Effector memory CD8-positive, alpha-beta T cell (primary cell): ENCODE results near the gene PDE10A.
"Not testable (repeated sequence)": the region's sequence is repeated elsewhere in the genome, so short reads cannot be mapped to it uniquely, and the experiment has no call there.

Source experiments
- ATAC-seq: fragments of 150-1000 bp; cut with Tn5 transposase; replicated peaks from 2 replicates; pipeline ENCODE4 v1.10.0; 2021; ENCODE audit warnings: mild to moderate bottlenecking, moderate library complexity
- DNase-seq, 3 experiments: peaks; one replicate each; pipeline ENCODE4 v3.0.0; 2021
- H3K27ac Mint-ChIP-seq, 2 donors: one replicate each; pipeline ENCODE4 v1.8.0; 2022; ENCODE audit warnings: mild to moderate bottlenecking in 2 of 2, mixed read lengths in 2 of 2, moderate library complexity in 2 of 2
- H3K27me3 Mint-ChIP-seq, 2 donors: one replicate each; pipeline ENCODE4 v1.8.0; 2022; ENCODE audit warnings: mixed read lengths in 2 of 2
- H3K36me3 Mint-ChIP-seq: one replicate; pipeline ENCODE4 v1.8.0; 2022; ENCODE audit warnings: mild to moderate bottlenecking, moderate library complexity, mixed read lengths; ENCODE audit not compliant: insufficient read depth
- H3K4me1 Mint-ChIP-seq, 2 donors: one replicate each; pipeline ENCODE4 v1.8.0; 2022; ENCODE audit warnings: low read depth in 2 of 2, mixed read lengths in 2 of 2
- H3K4me3 Mint-ChIP-seq, 2 donors: one replicate each; pipeline ENCODE4 v1.8.0; 2022; ENCODE audit warnings: mild to moderate bottlenecking in 2 of 2, mixed read lengths in 2 of 2, moderate library complexity in 2 of 2
- H3K9me3 Mint-ChIP-seq, 2 donors: one replicate each; pipeline ENCODE4 v1.8.0; 2022; ENCODE audit warnings: mixed read lengths in 2 of 2

The PDE10A gene

GRCh38 chr6:165574220-165575157, 88.6 kb downstream of the PDE10A start:
- Mint-ChIP-seq H3K4me3 (no peak overlapping the region), H3K36me3 (no peaks in the 10 kb centered on the region), H3K4me1 (no peaks in the 10 kb centered on the region), H3K9me3 (peaks cover 0 to 2% of the 10 kb centered on the region in 2 donors), H3K27ac (no peak overlapping the region), H3K27me3 (no peaks in the 10 kb centered on the region)
- ATAC-seq (no peak), DNase-seq (no peak)

GRCh38 chr6:165573671-165574070, 89.4 kb downstream of the PDE10A start:
- Mint-ChIP-seq H3K36me3 (no peaks in the 10 kb centered on the region), H3K4me1 (no peaks in the 10 kb centered on the region), H3K4me3 (no peak overlapping the region), H3K9me3 (peaks cover 0 to 2% of the 10 kb centered on the region in 2 donors), H3K27me3 (no peaks in the 10 kb centered on the region), H3K27ac (no peak overlapping the region)
- DNase-seq (no peak), ATAC-seq (no peak)

- no peaks in the 10 kb centered on the region for H3K27me3 Mint-ChIP-seq
- H3K4me1 Mint-ChIP-seq = no peaks in the 10 kb centered on the region
- H3K9me3 Mint-ChIP-seq = peaks cover 0 to 2% of the 10 kb centered on the region in 2 donors
- H3K36me3 Mint-ChIP-seq = no peaks in the 10 kb centered on the region
- ATAC-seq (no peak), DNase-seq (no peak)
- no peak overlapping the region for H3K4me3 Mint-ChIP-seq
- no peak overlapping the region for H3K27ac Mint-ChIP-seq
These were observed 91.3 kb downstream of the PDE10A start for GRCh38 chr6:165571721-165572132.

GRCh38 chr6:165571068-165571682, 91.9 kb downstream of the PDE10A start:
- no peak for ATAC-seq
- Mint-ChIP-seq H3K9me3 (peaks cover 2 to 3% of the 10 kb centered on the region in 2 donors), H3K4me1 (no peaks in the 10 kb centered on the region), H3K27ac (no peak overlapping the region), H3K27me3 (no peaks in the 10 kb centered on the region), H3K36me3 (no peaks in the 10 kb centered on the region), H3K4me3 (no peak overlapping the region)
- DNase-seq = no peak

GRCh38 chr6:165568326-165568725, 94.7 kb downstream of the PDE10A start:
- Mint-ChIP-seq H3K4me3 (no peak overlapping the region), H3K4me1 (no peaks in the 10 kb centered on the region), H3K27me3 (no peaks in the 10 kb centered on the region), H3K9me3 (peaks cover 0 to 10% of the 10 kb centered on the region in 2 donors), H3K36me3 (no peaks in the 10 kb centered on the region), H3K27ac (no peak overlapping the region)
- ATAC-seq (no peak), DNase-seq (no peak)

GRCh38 chr6:165566088-165566828, 96.8 kb downstream of the PDE10A start:
- ATAC-seq = no peak
- no peak for DNase-seq
- Mint-ChIP-seq H3K4me1 (no peaks in the 10 kb centered on the region), H3K4me3 (no peak overlapping the region), H3K27me3 (no peaks in the 10 kb centered on the region), H3K9me3 (peaks cover 0 to 13% of the 10 kb centered on the region in 2 donors), H3K27ac (no peak overlapping the region), H3K36me3 (no peaks in the 10 kb centered on the region)

GRCh38 chr6:165562421-165563090, 100.5 kb downstream of the PDE10A start:
- Mint-ChIP-seq H3K36me3 (no peaks in the 10 kb centered on the region), H3K27me3 (no peaks in the 10 kb centered on the region), H3K27ac (no peak overlapping the region), H3K4me3 (no peak overlapping the region), H3K4me1 (no peaks in the 10 kb centered on the region), H3K9me3 (peaks cover 4 to 17% of the 10 kb centered on the region in 2 donors)
- DNase-seq = no peak
- ATAC-seq = no peak

GRCh38 chr6:165559632-165560031, 103.4 kb downstream of the PDE10A start:
- DNase-seq (no peak), ATAC-seq (no peak)
- Mint-ChIP-seq H3K4me1 (no peaks in the 10 kb centered on the region), H3K4me3 (no peak overlapping the region), H3K27me3 (no peaks in the 10 kb centered on the region), H3K36me3 (no peaks in the 10 kb centered on the region), H3K9me3 (peaks cover 4 to 10% of the 10 kb centered on the region in 2 donors), H3K27ac (no peak overlapping the region)

- H3K4me1 Mint-ChIP-seq, DNase-seq, H3K4me3 Mint-ChIP-seq, H3K27me3 Mint-ChIP-seq, ATAC-seq, H3K27ac Mint-ChIP-seq, H3K36me3 Mint-ChIP-seq: not testable (repeated sequence)
- H3K9me3 Mint-ChIP-seq = peaks cover 4 to 12% of the 10 kb centered on the region in 2 donors
These were observed 104.9 kb downstream of the PDE10A start for GRCh38 chr6:165558097-165558496.

- Mint-ChIP-seq H3K36me3 (no peaks in the 10 kb centered on the region), H3K4me3 (no peak overlapping the region), H3K9me3 (peaks cover 4 to 12% of the 10 kb centered on the region in 2 donors), H3K4me1 (no peaks in the 10 kb centered on the region), H3K27me3 (no peaks in the 10 kb centered on the region), H3K27ac (no peak overlapping the region)
- ATAC-seq (no peak), DNase-seq (no peak)
These were observed 105.4 kb downstream of the PDE10A start for GRCh38 chr6:165557674-165558073.

GRCh38 chr6:165556116-165556843, 106.8 kb downstream of the PDE10A start:
- no peak overlapping the region for H3K4me3 Mint-ChIP-seq
- no peak overlapping the region for H3K27ac Mint-ChIP-seq
- DNase-seq (no peak), ATAC-seq (no peak)
- H3K9me3 Mint-ChIP-seq = peaks cover 4 to 10% of the 10 kb centered on the region in 2 donors
- H3K4me1 Mint-ChIP-seq = no peaks in the 10 kb centered on the region
- H3K36me3 Mint-ChIP-seq = no peaks in the 10 kb centered on the region
- H3K27me3 Mint-ChIP-seq = no peaks in the 10 kb centered on the region

- not testable (repeated sequence) for H3K27me3 Mint-ChIP-seq, DNase-seq, H3K9me3 Mint-ChIP-seq, ATAC-seq, H3K36me3 Mint-ChIP-seq, H3K4me3 Mint-ChIP-seq, H3K4me1 Mint-ChIP-seq, H3K27ac Mint-ChIP-seq
These were observed 108.4 kb downstream of the PDE10A start for GRCh38 chr6:165554644-165555043.
